Activated CD4-positive, alpha-beta T cell treated with anti-CD3 and anti-CD28 coated beads for 24 hours (primary cell): ENCODE results near the gene MAP1B.
"Not testable (repeated sequence)": the region's sequence is repeated elsewhere in the genome, so short reads cannot be mapped to it uniquely, and the experiment has no call there.

Source experiments
- DNase-seq, 2 donors: peaks; one replicate each; pipeline ENCODE4 v3.0.0-alpha.2; 2020; ENCODE audit warnings: low read depth in 2 of 2

Gene MAP1B

DNA sequence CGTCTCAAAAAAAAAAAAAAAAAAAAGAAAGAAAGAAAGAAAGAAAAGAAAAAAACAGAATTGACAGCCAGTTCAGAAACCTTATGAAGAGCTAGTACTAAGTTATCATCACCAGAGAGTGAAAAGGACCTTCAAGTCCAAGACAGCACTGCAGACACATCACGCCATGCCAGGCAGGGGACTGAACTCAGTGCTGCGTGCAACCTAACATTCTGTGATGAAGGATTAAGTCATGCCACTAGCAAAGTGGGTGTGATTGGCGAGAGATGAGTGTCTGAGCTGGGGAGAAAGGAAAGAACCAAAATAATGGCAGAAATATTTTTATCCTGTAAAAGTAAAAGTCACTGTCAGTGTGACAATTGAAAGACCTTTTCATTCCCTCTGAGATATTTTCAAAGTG, 54.7 kb downstream of the MAP1B start:
- no peak for DNase-seq

DNA sequence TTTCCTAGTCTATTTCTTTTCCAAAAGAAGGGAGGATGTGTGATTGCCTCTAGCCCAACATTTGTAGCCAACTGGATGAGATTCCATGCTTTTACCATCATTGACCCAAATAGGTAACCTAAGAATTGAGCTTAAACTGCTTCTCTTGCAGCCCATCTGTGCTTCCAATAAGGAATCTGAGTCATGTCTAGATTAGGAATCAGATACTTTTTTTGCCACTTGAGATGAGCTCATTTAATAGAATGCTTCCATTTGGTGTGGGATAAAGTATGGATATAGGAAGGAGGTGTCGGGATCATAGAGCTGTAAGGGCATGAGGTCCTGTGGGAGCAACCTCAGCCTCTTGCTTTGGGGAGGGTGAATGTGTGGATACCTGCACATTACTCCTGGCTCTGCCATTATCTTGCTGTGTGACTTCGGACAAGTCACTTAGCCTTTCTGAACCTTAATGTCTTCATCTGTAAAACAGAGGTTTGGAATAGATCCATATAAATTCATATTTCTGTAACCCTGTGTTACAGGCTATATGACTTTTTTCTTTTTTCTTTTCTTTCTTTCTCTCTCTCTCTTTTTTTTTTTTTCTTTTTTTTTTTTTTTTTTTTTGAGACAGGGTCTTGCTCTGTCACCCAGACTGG, 56.2 kb downstream of the MAP1B start:
- no peak for DNase-seq

DNA sequence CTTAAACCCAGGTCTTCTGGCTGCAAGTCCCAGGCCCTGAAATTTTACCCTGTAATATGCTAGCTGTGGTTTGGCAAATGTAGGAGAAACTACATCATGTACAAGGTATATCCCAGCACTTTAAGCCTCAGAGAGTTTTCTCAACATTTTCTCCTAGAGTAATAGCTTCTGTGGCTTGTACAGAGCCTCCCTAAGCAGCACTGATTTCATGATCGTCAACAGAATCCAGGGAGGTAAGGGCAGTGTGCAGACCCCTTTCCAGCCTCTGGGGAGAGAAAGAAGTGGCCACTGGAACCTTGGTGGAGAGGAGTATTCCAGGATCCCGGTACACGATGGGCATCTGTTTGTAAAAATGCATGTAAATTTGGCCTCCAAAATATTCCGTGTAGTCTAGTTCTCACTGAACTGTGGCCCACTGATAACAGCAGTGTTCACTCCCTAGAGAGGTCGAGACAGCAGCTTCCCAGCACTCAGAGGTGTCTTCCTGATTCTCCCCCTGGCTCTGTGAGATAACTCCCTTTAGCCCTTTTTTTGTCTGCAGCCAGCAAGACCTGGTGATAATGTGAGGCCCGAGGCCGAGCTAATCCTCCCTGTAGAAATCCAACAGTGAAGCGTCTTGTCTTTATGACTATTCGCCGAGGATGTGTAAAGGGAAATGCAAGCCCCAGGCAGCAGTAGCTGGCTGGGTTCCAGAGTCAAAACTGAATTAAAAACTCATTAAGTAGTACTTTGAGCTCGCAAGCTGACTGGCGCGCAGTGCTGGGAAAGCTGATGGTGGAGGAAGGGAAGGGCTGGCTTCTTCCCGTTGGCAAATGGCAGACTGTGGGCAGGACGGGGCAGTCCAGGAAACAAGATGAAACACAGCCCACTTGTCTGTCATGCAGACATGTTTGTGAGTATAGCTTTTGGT, 59.0 kb downstream of the MAP1B start:
- DNase-seq = no peak

DNA sequence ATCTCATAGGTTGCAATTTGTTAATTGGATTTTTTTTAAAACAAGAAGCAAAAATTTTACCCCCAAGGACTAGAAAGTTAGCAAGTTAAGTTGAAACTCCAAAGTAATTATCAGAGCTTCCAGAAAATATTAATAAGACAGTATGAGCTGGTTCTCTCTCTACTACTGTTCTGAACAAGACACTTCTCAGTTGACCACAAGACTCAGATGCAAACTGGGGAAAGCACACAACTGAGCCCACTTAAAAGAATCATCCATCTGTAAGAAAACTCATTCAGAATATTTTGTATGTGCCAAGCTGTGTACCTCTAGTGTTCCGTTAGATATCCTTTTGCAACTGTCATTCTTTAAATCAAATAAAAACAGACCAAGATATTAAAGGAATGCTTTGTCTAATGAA, 60.0 kb downstream of the MAP1B start:
- DNase-seq = no peak

DNA sequence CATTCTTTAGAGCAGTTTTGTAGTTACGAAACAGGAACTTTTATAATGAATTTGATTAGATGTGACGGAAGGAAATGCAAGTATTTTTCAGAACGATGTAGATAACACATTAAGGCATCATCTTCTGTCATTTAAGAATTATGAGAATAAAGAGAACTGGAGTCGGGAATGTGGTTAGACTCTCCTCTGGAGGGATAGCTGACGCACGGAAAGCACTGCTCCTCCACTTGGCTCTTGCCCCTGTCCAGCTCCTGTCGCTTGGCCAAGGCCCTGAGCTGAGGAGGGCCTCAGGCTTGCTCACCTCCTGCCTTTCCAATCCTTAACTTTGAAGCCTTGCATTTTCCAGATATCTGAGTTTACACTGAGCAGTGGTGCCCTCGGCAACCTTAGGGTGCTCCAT, 60.5 kb downstream of the MAP1B start:
- DNase-seq = no peak

DNA sequence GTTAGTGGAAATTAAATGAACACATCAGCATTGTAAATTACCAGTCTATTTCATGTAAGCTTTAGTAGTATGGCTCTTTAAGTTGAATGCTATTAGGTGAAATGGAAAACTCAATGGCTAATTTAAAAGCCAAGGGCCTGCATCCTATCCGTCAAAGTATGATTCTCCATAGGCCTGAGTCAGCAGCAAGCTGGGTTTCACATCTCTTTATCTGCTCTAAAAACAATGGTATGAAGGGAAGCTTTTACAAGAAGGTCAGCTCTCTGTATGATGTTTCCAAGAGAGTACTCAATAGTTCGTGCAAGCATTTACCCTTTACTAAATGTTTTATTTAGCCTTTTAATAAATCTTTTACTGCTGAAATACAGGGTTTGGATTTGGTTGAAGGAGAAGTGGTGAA, 62.8 kb downstream of the MAP1B start:
- no peak for DNase-seq

DNA sequence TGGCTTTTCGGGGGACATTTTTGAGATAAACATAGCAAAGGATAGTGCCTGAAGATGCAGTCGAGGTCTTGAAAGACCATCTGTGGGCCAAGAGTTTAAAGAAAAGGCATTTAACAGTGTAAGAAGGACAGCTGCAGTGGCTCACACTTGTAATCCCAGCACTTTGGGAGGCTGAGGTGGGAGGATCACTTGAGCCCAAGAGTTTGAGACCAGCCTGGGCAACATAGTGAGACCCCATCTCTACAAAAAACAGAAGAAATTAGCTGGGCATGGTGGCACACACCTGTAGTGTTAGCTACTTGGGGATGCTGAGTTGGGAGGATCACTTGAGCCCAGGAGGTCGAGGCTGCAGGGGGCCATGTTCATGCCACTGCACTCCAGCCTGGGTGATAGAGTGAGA, 63.9 kb downstream of the MAP1B start:
- not testable (repeated sequence) for DNase-seq

DNA sequence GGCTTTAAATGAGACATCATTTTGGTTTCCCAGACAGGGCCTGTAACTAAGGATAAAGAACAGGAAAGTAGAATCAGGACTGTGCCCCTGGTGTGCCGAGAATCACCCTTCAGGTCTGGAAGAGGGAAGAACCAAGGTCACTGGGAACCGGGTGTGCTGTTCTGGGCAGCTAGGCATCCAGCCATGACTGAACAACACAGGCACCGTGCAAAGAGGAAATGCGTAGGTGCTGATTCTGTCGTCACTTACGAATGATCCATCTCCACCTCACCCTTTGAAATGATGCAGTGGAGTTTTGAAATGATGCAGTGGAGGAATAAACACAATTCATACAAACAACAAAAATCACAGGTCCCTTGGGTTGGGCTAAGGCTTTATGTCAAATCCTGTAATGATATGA, 64.4 kb downstream of the MAP1B start:
- DNase-seq = no peak

DNA sequence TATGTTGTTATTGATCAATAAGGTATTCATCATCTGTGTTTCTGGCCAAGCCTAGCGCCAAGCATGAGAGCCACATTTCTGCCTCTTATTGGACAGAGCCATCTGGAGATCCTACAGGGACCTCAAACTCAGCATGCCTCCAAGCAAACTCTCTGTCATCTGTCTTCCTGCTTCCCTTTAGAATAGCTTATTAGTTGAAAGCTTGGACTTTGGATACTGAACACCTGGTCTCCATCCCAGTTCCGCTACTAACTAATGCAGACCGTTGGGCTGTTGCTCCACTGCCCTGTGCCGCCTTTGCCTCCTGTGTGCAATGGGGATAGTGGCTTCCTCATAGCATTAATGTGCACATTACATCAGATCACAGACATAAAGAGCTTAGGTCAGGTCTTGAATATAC, 65.5 kb downstream of the MAP1B start:
- DNase-seq = no peak

DNA sequence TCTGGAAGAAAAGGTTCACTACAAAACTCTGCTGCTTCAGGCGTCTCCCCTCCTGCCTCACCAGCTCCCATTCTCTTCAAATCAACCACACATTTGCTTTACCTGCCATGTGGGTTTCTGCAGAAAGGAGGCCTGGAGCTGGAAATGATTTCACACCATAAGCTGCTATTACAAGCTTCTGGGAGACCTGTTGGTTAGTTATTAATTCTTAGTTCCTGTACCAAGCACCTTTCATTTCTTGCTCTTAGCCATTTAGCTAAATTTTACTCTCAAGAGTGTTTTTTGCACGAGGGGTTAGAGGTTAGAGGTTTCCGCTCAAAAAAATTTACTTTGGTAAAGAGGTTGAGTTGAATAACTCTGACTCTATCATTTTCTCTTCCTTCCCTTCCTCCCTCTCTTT, 70.3 kb downstream of the MAP1B start:
- DNase-seq = no peak

DNA sequence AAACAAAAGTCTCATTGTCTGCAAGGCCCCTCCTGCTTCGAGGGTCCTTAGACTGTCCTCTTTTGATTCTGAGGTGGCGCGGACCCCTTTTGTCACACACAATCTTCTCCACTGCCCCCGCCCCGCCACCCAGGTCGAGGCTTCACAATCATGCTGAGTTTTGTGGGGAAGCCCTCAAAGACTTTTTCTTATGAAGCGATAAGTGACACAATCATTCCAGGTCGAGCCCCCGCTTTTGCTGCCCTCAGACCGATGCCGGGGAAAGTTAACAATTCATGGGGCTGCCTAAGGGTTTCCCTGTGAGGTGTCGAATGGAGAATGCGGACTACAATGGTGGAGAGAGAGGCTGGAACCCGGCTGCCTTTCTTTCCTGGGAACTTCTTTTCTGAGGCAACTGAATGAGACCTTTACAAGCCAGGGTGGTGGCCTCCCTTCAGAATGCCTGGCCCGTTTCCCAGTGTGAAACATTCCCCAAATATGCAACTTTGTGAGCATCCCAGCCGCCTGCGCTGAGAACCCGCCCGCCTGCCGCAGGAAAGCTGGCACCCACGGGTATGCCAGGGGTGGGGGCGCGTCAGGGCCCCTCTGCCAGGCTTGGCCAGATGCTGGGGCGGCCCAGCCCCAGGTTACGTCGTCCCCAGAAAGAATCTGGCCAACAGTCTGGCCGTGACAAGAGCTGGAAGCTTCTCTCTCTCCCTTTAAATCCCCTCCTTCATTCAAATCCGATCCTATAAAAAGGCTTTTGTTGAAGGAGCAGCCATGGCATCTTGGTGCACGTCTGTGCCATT, 71.9 kb downstream of the MAP1B start:
- DNase-seq = no peak

DNA sequence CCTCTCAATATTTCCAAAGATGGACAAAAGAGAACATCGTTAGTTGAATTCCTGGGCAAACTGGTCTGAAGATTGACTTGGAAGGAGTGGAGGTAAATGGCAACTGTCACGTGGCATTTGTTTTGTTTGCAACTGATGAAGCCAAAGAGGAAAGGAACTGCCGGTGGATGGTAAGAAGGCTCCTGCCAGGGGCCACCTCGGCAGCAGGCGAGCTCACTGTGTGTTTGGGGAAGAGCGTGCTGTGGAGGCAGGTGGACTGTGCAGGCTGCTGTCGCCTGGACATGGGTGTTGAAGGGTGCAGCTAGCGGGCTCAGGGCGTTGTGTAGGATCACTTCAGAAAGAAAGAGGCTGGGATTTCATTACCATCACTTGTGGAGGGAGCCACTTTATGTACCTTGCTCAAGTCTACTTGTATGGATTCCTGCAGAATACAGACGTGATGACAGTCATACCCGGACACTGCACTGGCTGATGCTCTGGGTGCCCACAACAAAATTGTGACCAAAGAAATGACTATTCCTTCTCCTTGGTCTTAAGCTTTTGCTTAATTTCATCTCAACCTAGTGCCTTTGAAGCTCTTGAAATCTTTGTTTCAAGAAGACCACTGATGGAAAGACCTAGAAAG, 72.7 kb downstream of the MAP1B start:
- no peak for DNase-seq

DNA sequence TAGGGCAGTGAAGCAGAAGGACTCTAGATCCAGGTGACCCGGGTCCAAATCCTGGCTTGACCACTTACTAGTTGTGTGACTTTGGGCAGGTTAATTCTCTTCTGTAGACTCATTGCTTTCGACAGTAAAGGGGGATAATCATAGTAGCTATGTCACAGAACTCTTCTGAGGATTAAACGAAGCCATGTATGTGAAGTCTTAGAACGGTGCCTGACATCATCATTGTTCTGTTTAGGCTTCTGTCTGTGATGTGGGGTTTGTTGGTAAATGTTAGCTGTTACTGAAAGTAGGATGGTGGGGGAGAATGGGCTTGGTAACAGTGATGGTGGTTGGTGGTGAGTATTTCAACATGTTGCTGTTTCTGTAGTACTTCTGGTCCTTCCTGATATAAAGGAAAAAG, 73.7 kb downstream of the MAP1B start:
- no peak for DNase-seq

DNA sequence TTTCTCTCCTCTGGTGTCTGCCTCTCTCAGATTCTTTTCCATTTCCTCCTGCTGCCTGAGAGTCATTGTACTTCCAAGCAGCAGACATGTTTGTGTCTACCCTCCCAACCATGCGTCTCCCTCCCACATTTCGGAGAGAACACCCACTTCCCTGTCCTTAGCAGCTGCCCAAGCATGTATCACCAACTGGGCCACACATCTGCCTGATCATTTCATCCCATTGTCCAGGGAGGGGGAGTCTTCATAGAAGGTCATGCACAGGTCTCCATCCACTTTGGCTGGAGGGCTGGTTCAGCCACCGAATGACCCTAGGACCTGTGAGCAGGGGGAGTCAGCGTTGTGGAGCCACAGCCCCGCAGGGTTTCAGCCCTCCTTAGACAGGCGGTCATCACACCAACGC, 75.4 kb downstream of the MAP1B start:
- no peak for DNase-seq

DNA sequence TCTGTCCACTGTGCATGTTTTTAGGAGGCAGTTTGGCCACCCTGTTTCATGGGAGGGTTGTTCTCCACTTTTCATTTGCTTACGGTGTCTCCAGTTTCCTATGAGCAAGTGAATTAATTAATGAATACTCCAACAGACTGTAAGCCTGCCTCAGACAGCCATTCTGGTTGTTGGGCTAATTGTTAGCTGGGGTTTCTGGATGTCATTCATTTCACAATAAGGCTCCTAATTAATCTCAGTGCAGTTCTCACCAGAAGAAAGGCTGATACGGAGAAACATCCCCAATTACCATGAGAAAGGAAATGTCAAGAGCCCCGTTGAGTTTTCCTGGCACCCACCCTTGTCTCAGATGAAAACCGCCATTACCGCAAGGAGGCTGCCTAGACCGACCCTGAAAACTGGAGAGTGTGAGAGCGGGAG, 75.8 kb downstream of the MAP1B start:
- no peak for DNase-seq

DNA sequence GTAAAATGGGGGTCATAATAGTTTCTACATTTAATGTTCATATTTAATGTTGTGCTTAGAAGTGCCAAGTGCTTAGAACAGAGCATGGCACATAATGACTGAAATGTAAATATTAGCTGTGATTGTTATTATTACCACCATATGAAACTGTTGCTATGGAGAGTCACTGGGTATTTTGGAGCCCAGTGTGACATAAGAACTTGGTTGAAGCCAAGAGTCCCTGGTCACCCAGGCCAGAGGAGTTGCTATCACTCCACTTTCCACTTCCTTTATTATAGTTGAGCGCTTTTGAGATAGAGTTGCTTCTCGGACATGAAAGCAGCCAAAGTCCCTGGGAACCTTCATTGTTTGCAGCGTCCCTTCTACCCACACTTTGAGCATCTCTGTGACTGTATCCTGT, 77.1 kb downstream of the MAP1B start:
- no peak for DNase-seq

DNA sequence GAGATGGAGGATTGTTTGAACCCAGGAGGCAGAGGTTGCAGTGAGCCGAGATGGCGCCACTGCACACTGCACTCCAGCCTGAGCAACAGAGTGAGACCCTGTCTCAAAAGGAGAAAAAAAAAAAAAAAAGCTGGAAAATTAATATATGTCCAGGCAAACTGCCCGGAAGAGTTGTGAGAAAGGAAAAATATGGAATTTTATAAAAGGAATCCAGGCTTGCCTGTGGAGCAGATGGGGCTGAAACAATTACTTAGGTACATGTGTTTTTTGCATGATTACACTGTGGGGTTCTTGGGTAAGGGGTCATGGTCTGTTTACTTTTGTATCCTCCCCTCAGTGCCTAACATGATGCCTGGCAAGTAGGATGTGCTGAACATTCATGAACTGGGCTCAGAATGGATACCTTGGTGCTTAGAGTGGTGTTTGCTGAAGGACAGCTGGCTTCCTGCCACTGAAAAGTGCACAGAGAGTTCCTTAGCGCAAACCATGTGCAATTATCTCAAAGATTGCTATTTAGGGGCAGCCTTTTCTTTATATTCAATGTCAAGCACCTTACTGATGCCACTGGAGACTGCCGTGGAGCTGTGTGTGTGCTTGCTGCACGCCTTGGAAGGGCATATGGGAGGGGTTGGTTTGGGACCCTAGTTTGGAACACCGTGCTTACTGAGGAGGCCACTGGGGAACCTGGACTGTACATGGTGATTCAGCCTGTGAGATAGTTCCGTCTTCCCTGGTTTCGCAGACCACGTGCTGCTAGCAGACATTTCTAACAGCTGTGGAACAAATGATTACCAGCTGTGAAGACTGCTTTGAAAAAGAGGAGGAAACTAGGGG, 78.4 kb downstream of the MAP1B start:
- no peak for DNase-seq

DNA sequence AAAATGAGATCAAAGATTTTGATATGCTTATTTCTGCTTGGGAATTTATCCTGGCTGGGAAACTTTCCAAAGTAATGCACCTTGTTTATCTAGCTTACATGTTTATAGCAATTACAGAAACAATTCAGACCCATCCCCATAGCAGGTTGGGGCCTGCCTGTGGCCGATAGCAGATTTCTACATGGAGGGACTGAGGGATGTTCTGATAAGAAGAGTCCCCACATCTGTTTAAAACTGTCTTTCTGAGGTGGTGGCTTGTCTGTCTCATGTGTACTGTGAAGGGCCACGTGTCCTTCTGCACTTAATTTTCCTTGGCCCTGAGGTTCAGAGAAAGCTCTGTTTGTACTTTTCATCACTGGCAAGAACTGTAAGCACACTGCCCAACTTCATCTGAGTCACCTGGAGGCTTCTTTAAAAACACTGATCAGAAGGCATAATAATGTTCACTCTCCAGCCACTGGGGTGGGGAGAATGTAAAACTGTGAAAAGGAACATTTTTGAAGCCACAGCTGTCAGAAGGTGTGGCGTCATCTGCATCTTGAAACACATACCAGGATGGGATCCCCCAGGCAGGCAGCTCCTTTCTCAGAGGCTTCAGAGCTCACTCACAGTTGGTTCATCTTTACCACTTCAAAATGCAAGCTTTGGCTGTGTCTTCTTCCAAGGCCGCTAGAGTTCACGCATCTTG, 80.3 kb downstream of the MAP1B start:
- DNase-seq = no peak

DNA sequence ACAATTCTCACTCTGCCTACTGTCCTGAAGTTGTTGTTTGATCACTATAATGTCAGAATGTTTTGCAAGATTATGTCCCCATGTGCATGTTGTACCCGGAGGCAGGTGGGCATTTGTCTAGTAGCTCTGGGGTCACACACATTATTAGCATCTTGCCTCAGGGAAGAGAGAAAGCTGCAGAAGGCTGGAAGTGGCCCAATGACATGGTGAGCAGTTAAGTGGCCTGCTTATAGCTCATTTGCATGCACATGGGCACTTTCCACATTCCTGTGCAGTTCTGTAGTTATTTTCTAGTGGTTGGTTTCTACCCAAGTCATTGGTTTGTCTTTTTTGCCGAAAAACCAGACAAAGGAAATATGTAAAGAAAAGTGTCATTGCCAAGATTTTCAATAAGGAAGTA, 80.9 kb downstream of the MAP1B start:
- DNase-seq = no peak

DNA sequence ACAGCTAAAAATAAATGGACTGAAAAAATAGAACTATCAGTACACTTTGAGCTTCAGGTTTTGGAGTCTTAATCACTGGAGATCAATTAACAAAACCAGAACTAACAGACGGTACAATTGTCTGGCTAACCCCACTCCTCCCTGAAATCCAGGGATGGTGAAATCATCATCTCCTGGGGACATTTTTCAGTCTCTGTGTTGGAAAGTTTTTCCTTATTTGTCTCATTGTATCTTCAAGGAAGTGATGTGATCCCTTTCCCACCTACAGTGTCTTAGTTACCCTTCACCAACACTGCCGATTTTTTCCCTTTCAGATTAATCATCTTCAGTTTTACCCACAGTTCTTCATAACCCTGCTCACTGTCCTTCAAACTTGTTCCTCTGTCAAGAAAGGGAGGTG, 81.9 kb downstream of the MAP1B start:
- DNase-seq = no peak

DNA sequence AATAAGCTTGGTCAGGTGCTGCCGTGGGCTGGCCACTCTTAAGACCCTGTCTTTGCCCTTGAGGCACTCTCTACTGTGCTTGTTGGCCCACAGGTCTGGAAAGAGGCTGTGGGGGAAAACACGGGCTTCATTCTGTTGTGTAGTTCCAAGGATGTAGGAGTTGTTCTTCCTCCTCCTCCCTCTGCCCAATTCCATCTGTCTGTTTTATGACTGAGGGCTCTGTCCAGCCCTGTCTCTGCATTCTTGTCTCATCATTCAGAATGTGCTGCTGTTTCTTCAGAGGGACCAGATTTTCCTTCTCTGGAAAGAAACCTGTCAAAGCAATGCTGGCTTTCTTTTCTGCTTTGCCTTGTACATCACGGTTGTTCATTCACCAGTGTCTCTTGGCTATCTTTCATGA, 84.1 kb downstream of the MAP1B start:
- DNase-seq = no peak
